AG10803 (cell line): Measurements from ENCODE around the gene NGFR.

Experiments used
- DNase-seq: peaks from one replicate; pipeline ENCODE4 v3.0.0; 2010; ENCODE audit warnings: low read depth
- H3K4me3 ChIP-seq: 2 replicates; pipeline ENCODE4 v1.5.1; 2011; ENCODE audit warnings: mild to moderate bottlenecking, low read length, control low read depth
- CTCF ChIP-seq: conservative IDR thresholded peaks from 2 replicates; pipeline ENCODE4 v1.5.1; 2011; ENCODE audit warnings: mild to moderate bottlenecking, low read length, control low read depth, inconsistent platforms

The NGFR gene

GRCh38 chr17:49528966-49529365 is 33.9 kb downstream of the NGFR start:
- H3K4me3 ChIP-seq, result no peak overlapping the region
- no peak for DNase-seq
- TF ChIP-seq CTCF, result no peak

GRCh38 chr17:49530118-49530517 is 35.0 kb downstream of the NGFR start:
- TF ChIP-seq CTCF, result no peak
- H3K4me3 ChIP-seq, result no peak overlapping the region
- no peak for DNase-seq

- no peak for DNase-seq
- H3K4me3 ChIP-seq, result no peak overlapping the region
- TF ChIP-seq CTCF, result no peak
Observed at GRCh38 chr17:49543860-49544259, 48.8 kb downstream of the NGFR start.

- TF ChIP-seq CTCF, result no peak
- no peak overlapping the region for H3K4me3 ChIP-seq
- DNase-seq, result no peak
Observed at GRCh38 chr17:49545007-49545660, 50.0 kb downstream of the NGFR start.

- no peak for TF ChIP-seq CTCF
- no peak overlapping the region for H3K4me3 ChIP-seq
- DNase-seq, result no peak
Observed at GRCh38 chr17:49545806-49546545, 50.9 kb downstream of the NGFR start.

- DNase-seq, result no peak
- TF ChIP-seq CTCF, result no peak
- no peak overlapping the region for H3K4me3 ChIP-seq
Observed at GRCh38 chr17:49546546-49547535, 51.7 kb downstream of the NGFR start.
